Coronary artery (tissue), 2 donors: Measurements from ENCODE around the gene TMEM53.

Experiments
- DNase-seq: peaks from one replicate; pipeline ENCODE4 v3.0.0-alpha.2; 2017; ENCODE audit warnings: low spot score
- H3K27ac ChIP-seq, 2 donors: fragments of 200-600 bp; sonication (generic); one replicate each; pipeline ENCODE4 v1.5.1; 2016 to 2019
- H3K4me3 ChIP-seq: fragments of 200-600 bp; sonication (generic); 2 replicates; pipeline ENCODE4 v1.5.1; 2016; ENCODE audit warnings: mild to moderate bottlenecking, moderate library complexity
- TF ChIP-seq, protein P1 (sequence below): fragments of 200-600 bp; sonication (generic); IDR thresholded peaks from one replicate; pipeline ENCODE4 v1.5.1; 2019; ENCODE audit warnings: antibody characterized with exemption

TMEM53 gene

GRCh38 chr1:44630116-44630515 lies 44.2 kb downstream of the TMEM53 start:
- no peak overlapping the region for H3K4me3 ChIP-seq
- H3K27ac ChIP-seq = no peak overlapping the region
- TF ChIP-seq, protein P1, sequence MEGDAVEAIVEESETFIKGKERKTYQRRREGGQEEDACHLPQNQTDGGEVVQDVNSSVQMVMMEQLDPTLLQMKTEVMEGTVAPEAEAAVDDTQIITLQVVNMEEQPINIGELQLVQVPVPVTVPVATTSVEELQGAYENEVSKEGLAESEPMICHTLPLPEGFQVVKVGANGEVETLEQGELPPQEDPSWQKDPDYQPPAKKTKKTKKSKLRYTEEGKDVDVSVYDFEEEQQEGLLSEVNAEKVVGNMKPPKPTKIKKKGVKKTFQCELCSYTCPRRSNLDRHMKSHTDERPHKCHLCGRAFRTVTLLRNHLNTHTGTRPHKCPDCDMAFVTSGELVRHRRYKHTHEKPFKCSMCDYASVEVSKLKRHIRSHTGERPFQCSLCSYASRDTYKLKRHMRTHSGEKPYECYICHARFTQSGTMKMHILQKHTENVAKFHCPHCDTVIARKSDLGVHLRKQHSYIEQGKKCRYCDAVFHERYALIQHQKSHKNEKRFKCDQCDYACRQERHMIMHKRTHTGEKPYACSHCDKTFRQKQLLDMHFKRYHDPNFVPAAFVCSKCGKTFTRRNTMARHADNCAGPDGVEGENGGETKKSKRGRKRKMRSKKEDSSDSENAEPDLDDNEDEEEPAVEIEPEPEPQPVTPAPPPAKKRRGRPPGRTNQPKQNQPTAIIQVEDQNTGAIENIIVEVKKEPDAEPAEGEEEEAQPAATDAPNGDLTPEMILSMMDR = no peak
- no peak for DNase-seq

GRCh38 chr1:44628962-44629756 lies 45.1 kb downstream of the TMEM53 start:
- Histone ChIP-seq H3K4me3 (no peak overlapping the region), H3K27ac (no peak overlapping the region)
- no peak for DNase-seq
- TF ChIP-seq, protein P1 = no peak

DNA sequence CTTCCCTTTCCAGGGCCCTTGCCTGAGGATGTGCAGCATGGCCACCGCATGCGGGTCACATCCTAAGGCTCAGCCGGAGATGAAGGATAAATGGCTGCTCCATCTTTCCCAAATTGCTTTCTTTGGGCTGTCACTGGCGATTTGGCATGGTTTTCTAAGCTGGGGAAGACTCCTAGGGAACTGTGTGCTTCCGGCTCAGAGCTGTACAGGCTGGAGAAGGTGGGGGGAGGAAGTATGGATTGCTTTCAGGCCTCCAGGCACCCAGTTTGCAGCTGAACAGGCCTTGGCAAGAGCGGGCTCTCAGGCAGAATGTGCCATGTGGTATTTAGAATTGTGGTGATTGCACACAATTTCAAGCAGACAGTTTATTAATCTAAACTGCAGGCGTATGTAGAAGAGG lies 48.9 kb downstream of the TMEM53 start:
- DNase-seq = no peak
- Histone ChIP-seq H3K27ac (no peak overlapping the region), H3K4me3 (no peak overlapping the region)
- TF ChIP-seq, protein P1 = no peak

DNA sequence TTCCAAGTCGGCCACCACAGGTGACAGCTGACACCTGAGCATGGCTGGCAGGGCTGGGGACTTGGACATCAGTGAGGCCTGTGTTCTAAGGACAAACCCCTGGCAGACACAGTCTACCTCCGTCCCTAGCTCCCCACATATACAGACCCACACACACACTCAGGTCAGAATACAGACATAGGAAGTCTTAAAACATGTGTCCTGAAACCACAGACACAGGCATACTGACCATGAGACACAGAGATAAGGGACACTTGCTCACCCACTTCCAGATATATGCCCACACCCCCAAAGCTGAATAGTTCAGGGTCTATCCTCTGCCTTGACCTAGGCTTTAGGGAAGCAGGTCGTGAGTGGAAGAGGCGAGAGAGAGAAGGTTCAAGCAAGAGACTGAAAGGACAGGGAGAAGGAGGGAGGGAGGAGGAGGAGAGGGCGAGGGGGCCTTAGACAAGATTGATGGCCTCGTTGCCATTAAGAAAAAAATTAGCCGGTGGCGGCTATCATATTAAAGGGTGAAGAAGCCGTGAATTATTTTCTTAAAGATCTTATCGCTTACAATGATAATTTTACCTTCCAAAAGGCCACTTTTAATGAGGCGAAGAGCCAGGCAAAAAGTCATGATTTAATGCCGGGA lies 49.9 kb downstream of the TMEM53 start:
- Histone ChIP-seq H3K27ac (no peak overlapping the region), H3K4me3 (no peak overlapping the region)
- TF ChIP-seq, protein P1 = no peak
- no peak for DNase-seq

GRCh38 chr1:44621841-44622286 lies 52.4 kb downstream of the TMEM53 start:
- Histone ChIP-seq H3K4me3 (no peak overlapping the region), H3K27ac (no peak overlapping the region)
- no peak for DNase-seq
- TF ChIP-seq, protein P1 = no peak

GRCh38 chr1:44620072-44620471 lies 54.2 kb downstream of the TMEM53 start:
- TF ChIP-seq, protein P1 = no peak
- DNase-seq = no peak
- no peak overlapping the region for H3K4me3 ChIP-seq
- H3K27ac ChIP-seq = no peak overlapping the region
